HepG2 (cell line): ENCODE measurements around the gene POLR1G. TPM values are rescaled to one million over a fixed set of nuclear protein-coding genes. Genes with fewer than 3 reads are reported as not detected.
A peak's percentile ranks its signal among the peaks of the same experiment; 100 is the strongest.

Experiments used
- AGO2 ChIP-seq: fragments of 200-400 bp; formaldehyde crosslinking; optimal IDR thresholded peaks from 2 replicates; pipeline ENCODE3; 2017; ENCODE audit warnings: mild to moderate bottlenecking, low read depth, low read length, moderate library complexity
- ARHGAP35 ChIP-seq: sonication (generic); formaldehyde crosslinking; IDR thresholded peaks from 2 replicates; pipeline ENCODE4 v1.9.0; 2022; ENCODE audit warnings: mild to moderate bottlenecking, inconsistent platforms, moderate library complexity, missing genetic modification reagents, borderline replicate concordance
- CENPT ChIP-seq: sonication (generic); formaldehyde crosslinking; IDR thresholded peaks from 2 replicates; pipeline ENCODE4 v1.8.0; 2022; ENCODE audit warnings: low read depth, mild to moderate bottlenecking, moderate library complexity, missing genetic modification reagents
- CREB1 ChIP-seq, 2 experiments: fragments of 450-650 bp in 1 of 2; IDR thresholded peaks; 2 replicates each; pipeline ENCODE4 v1.6.1; 2016 to 2017; ENCODE audit warnings: control low read depth in 1 of 2, mild to moderate bottlenecking in 1 of 2, missing compliant biosample characterization in 1 of 2, missing genetic modification characterization in 1 of 2
- CREM ChIP-seq, 2 experiments: sonication (generic) in 1 of 2; formaldehyde crosslinking in 1 of 2; IDR thresholded peaks; 2 replicates each; pipeline versions ENCODE4 v1.4.0 to v1.6.1; 2016 to 2020; ENCODE audit warnings: antibody characterized with exemption in 1 of 2, mild to moderate bottlenecking in 1 of 2, missing genetic modification reagents in 1 of 2
- JARID2 ChIP-seq: sonication (generic); formaldehyde crosslinking; IDR thresholded peaks from 2 replicates; pipeline ENCODE4 v1.8.1; 2023; ENCODE audit warnings: missing genetic modification reagents, inconsistent platforms; ENCODE audit not compliant: insufficient replicate concordance
- MLLT10 ChIP-seq: sonication (generic); formaldehyde crosslinking; IDR thresholded peaks from 2 replicates; pipeline ENCODE4 v1.4.0; 2020; ENCODE audit warnings: missing genetic modification reagents
- MXD1 ChIP-seq: sonication (generic); formaldehyde crosslinking; IDR thresholded peaks from 2 replicates; pipeline ENCODE4 v1.4.0; 2020; ENCODE audit warnings: mild to moderate bottlenecking, missing genetic modification reagents
- PATZ1 ChIP-seq: sonication (generic); formaldehyde crosslinking; IDR thresholded peaks from 2 replicates; pipeline ENCODE4 v1.4.0; 2020; ENCODE audit warnings: missing genetic modification reagents
- PCBP2 ChIP-seq: fragments of 200-400 bp; formaldehyde crosslinking; optimal IDR thresholded peaks from 2 replicates; pipeline ENCODE3; 2018; ENCODE audit warnings: low read length, low read depth; ENCODE audit not compliant: poor library complexity, severe bottlenecking
- SOX5 ChIP-seq: IDR thresholded peaks from 2 replicates; pipeline ENCODE4 v1.6.1; 2016; ENCODE audit warnings: borderline replicate concordance
- SP4 ChIP-seq: sonication (generic); formaldehyde crosslinking; IDR thresholded peaks from 2 replicates; pipeline ENCODE4 v1.8.1; 2023; ENCODE audit warnings: mild to moderate bottlenecking, missing genetic modification reagents
- TOPORS ChIP-seq: sonication (generic); formaldehyde crosslinking; IDR thresholded peaks from 2 replicates; pipeline ENCODE4 v1.8.0; 2023; ENCODE audit warnings: mild to moderate bottlenecking, missing genetic modification reagents
- WIZ ChIP-seq: sonication (generic); formaldehyde crosslinking; IDR thresholded peaks from 2 replicates; pipeline ENCODE4 v1.5.1; 2020; ENCODE audit warnings: mild to moderate bottlenecking, missing genetic modification reagents
- ZFP36 ChIP-seq: fragments of 150-350 bp; IDR thresholded peaks from 2 replicates; pipeline ENCODE4 v1.6.1; 2018; ENCODE audit warnings: borderline replicate concordance, low read length, low read depth; ENCODE audit not compliant: partially characterized antibody
- ZFYVE20 ChIP-seq: sonication (generic); formaldehyde crosslinking; IDR thresholded peaks from 2 replicates; pipeline ENCODE4 v1.8.0; 2023; ENCODE audit warnings: low read depth, mild to moderate bottlenecking, moderate library complexity, missing genetic modification reagents, borderline replicate concordance
- ZMYM4 ChIP-seq: sonication (generic); formaldehyde crosslinking; IDR thresholded peaks from 2 replicates; pipeline ENCODE4 v1.8.1; 2023; ENCODE audit warnings: mild to moderate bottlenecking, missing genetic modification reagents
- ZNF101 ChIP-seq: sonication (generic); formaldehyde crosslinking; IDR thresholded peaks from 2 replicates; pipeline ENCODE4 v1.4.0; 2020; ENCODE audit warnings: mild to moderate bottlenecking, low read depth, missing genetic modification reagents, borderline replicate concordance
- ZNF34 ChIP-seq: sonication (generic); formaldehyde crosslinking; IDR thresholded peaks from 2 replicates; pipeline ENCODE4 v1.4.0; 2020; ENCODE audit warnings: mild to moderate bottlenecking, missing genetic modification reagents, borderline replicate concordance
- ZNF496 ChIP-seq: sonication (generic); formaldehyde crosslinking; IDR thresholded peaks from 2 replicates; pipeline ENCODE4 v1.8.1; 2023; ENCODE audit warnings: mild to moderate bottlenecking, moderate library complexity, missing genetic modification reagents; ENCODE audit not compliant: insufficient replicate concordance
- ZNF567 ChIP-seq: sonication (generic); formaldehyde crosslinking; IDR thresholded peaks from 2 replicates; pipeline ENCODE4 v1.8.1; 2023; ENCODE audit warnings: mild to moderate bottlenecking, missing genetic modification reagents, borderline replicate concordance
- ZNF580 ChIP-seq: IDR thresholded peaks from 2 replicates; pipeline ENCODE4 v1.6.1; 2016; ENCODE audit warnings: low read depth, borderline replicate concordance
- ZNF607 ChIP-seq: sonication (generic); formaldehyde crosslinking; IDR thresholded peaks from 2 replicates; pipeline ENCODE4 v1.5.1; 2020; ENCODE audit warnings: missing genetic modification reagents, mild to moderate bottlenecking, borderline replicate concordance
- ZNF670 ChIP-seq: sonication (generic); formaldehyde crosslinking; IDR thresholded peaks from 2 replicates; pipeline ENCODE4 v1.8.0; 2022; ENCODE audit warnings: mild to moderate bottlenecking, missing genetic modification reagents, borderline replicate concordance
- ZNF672 ChIP-seq: sonication (generic); formaldehyde crosslinking; IDR thresholded peaks from 2 replicates; pipeline ENCODE4 v1.8.1; 2022; ENCODE audit warnings: missing genetic modification reagents
- ZNF703 ChIP-seq: sonication (generic); formaldehyde crosslinking; IDR thresholded peaks from 2 replicates; pipeline ENCODE4 v1.5.1; 2020; ENCODE audit warnings: missing genetic modification reagents, mild to moderate bottlenecking, moderate library complexity, borderline replicate concordance
- ZNF839 ChIP-seq: sonication (generic); formaldehyde crosslinking; IDR thresholded peaks from 2 replicates; pipeline ENCODE4 v1.4.0; 2020; ENCODE audit warnings: missing genetic modification reagents, mild to moderate bottlenecking, borderline replicate concordance
- polyA plus RNA-seq, 8 experiments: library from polyadenylated mRNA; depleted of rRNA in 3 of 8; stranded (reverse) in 7 of 8; unstranded in 1 of 8; fragments of >200 nt; fragmentation: Illumina TruSeq in 4 of 8; extraction: Trizol in 4 of 8; gene quantifications; 2 replicates each; pipeline versions ENCODE4 v1.2.1 to v1.2.3, GENCODE V29; 2011 to 2016; ENCODE audit warnings: low read depth in 4 of 8, missing spikeins in 1 of 8, mixed read lengths in 1 of 8; ENCODE audit not compliant: insufficient read depth in 1 of 8
- total RNA-seq, 5 experiments: library from RNA; depleted of rRNA; stranded (reverse); fragments of >200 nt; fragmentation: Illumina TruSeq; extraction: Trizol; gene quantifications; 2 replicates each; pipeline ENCODE4 v1.2.3, GENCODE V29; 2016; ENCODE audit warnings: low read depth in 1 of 5

POLR1G gene
- total and polyA plus RNA-seq, 2 of the 13 experiments (the other 11 are each of a cell fraction or from before 2014, with no cell fraction given) = 3.5 to 20.8 TPM

- TF ChIP-seq ZNF101 (CRISPR knock-in tag) (peak; percentile 86; the same call in 1 of the 2 replicates), ZNF672 (CRISPR knock-in tag) (no peak), ZNF839 (no peak), ZMYM4 (CRISPR knock-in tag) (peak; percentile 70; the same call in 1 of the 2 replicates), ZNF670 (CRISPR knock-in tag) (peak; percentile 33; the same call in 1 of the 2 replicates), SOX5 (peak; percentile 53; the same call in 1 of the 2 replicates), TOPORS (CRISPR knock-in tag) (peak; percentile 75; the same call in 1 of the 2 replicates), CREB1 (IDR thresholded peaks at IDR 0.05) (peak; percentile 41; the same call in 1 of the 2 replicates), CREB1 (CRISPR knock-in tag; IDR thresholded peaks at IDR 0.05) (peak; percentile 77), ZFP36 (no peak), CENPT (CRISPR knock-in tag) (0 out of 2 replicates have a peak, but pooled peaks have one; percentile 51), MLLT10 (CRISPR knock-in tag) (no peak), ZNF34 (CRISPR knock-in tag) (0 out of 2 replicates have a peak, but pooled peaks have one; percentile 23), ARHGAP35 (CRISPR knock-in tag) (peak; percentile 65), WIZ (CRISPR knock-in tag) (no peak), ZFYVE20 (CRISPR knock-in tag) (0 out of 2 replicates have a peak, but pooled peaks have one; percentile 67), ZNF580 (CRISPR knock-in tag) (peak; percentile 70), ZNF496 (CRISPR knock-in tag) (no peak), ZNF703 (0 out of 2 replicates have a peak, but pooled peaks have one; percentile 31), PATZ1 (CRISPR knock-in tag) (peak; percentile 77), ZNF567 (peak; percentile 58; the same call in 1 of the 2 replicates), AGO2 (peak; percentile 85), MXD1 (CRISPR knock-in tag) (peak; percentile 82; the same call in 1 of the 2 replicates), JARID2 (CRISPR knock-in tag) (peak; percentile 95), PCBP2 (no peak), SP4 (CRISPR knock-in tag) (peak; percentile 95), CREM (IDR thresholded peaks at IDR 0.05) (peak; percentile 51; the same call in 1 of the 2 replicates), CREM (CRISPR knock-in tag; IDR thresholded peaks at IDR 0.05) (0 out of 2 replicates have a peak, but pooled peaks have one; percentile 34), ZNF607 (CRISPR knock-in tag) (peak; percentile 61)
Measured at GRCh38 chr19:45423589-45424190, 17.2 kb downstream of the POLR1G start, which contains the start of gene ERCC1 (continued).
